Measurements from ENCODE around the gene WDR91.
A peak's percentile ranks its signal among the peaks of the same experiment; 100 is the strongest.

Gene WDR91

DNA sequence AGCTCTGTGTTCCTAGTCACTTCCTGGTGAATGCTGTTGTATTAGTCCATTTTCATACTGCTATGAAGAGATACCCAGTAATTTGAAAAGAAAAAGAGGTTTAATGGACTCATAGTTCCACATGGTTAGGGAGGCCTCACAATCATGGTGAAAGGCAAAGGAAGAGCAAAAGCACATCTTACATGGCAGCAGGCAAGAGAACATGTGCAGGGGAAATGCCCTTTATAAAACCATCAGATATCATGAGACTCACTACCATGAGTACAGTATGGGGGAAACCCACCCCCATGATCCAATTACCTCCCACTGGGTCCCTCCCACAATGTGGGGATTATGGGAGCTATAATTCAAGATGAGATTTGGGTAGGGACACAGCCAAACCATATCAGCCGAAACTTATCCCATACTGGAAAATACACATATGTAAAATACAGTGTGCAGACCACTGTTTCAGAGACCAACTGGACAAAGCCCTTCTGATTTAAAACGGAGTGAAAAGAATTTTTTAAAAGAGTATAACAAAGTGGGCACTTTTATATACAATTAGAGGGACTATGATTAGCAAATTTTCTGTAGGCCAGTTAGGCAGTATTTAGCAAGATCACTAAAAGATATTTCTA is 48.8 kb downstream of the WDR91 start:
- DNase-seq (no peak), ATAC-seq (replicated peaks) (no peak)
- peaks cover 55 to 88% of the 10 kb centered on the region in 2 donors for H3K36me3 Mint-ChIP-seq
- H3K27ac Mint-ChIP-seq, result peak overlapping the region; percentile 94
- peaks cover 9% of the 10 kb centered on the region in 2 donors for H3K9me3 Mint-ChIP-seq
- H3K4me1 Mint-ChIP-seq, result peaks cover 45 to 89% of the 10 kb centered on the region in 2 donors
- no peaks in the 10 kb centered on the region for H3K27me3 Mint-ChIP-seq
- H3K4me3 Mint-ChIP-seq, result peak overlapping the region in 1 of 2 donors; percentile 59

DNA sequence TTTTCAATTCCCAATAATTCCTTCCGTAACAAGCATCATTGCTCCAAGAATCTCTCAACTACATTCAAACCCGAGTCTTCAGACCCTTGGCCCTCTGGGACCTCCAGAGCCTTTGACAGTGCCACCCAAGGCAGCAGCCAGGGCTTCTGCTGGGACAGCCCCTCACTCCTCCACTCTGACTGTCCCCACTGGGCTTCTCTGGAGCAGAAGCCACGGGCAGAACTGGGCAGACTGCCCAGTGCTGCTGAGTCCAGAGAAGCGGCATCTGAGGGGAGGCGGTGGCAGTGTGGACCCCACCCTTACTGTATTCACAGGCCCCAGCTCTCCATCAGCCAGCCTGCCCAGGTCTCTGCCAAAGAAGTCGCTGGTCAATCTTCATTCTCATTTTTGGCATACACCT is 49.7 kb downstream of the WDR91 start:
- Mint-ChIP-seq H3K27ac (peak overlapping the region; percentile 94), H3K36me3 (peaks cover 58 to 88% of the 10 kb centered on the region in 2 donors), H3K4me1 (peaks cover 43 to 86% of the 10 kb centered on the region in 2 donors), H3K27me3 (no peaks in the 10 kb centered on the region), H3K4me3 (peak overlapping the region; percentile 59 to 67), H3K9me3 (peaks cover 14 to 18% of the 10 kb centered on the region in 2 donors)
- peak in 1 of 2 donors; percentile 51 for ATAC-seq (replicated peaks)
- DNase-seq, result no peak

DNA sequence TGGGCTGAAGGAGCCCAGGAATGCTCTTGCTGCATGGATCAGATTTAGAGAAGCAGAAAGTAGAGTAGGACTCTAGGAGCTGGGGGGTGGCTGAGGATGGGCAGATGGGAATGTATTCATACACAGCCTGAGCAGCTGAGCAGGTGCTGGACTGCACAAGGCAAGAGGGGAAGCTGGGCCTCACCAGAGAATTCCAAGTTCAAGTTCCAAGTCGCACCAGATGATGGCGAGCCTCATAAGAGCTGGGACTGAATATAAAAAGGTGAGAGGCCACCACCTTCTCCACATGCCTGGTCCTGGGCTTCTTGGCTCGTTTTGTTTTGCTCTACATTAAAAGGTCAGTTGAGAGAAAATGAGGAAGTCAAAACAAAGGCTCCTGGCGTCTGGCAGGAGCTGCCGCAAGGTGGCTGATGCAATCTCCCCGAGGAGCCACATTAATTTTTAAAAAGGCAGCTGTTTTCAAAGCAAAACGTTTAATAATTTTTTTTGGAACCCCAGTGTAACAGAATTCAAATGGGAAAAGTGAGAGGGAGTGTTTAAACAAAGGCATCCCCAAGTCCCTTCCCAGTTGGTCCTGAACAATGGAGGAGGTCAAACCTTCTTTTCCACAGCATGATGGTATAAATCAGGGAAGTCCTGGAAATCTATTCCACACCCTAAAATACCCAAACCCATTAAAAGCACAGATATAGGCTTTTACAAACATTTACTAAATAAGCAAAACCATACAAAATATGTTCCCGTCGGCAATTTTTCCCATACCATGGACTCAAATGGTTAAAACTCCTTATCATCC is 50.3 kb downstream of the WDR91 start:
- Mint-ChIP-seq H3K36me3 (peaks cover 58 to 88% of the 10 kb centered on the region in 2 donors), H3K4me1 (peaks cover 39 to 80% of the 10 kb centered on the region in 2 donors)
- ATAC-seq (replicated peaks), result peak; percentile 77 to 83

DNA sequence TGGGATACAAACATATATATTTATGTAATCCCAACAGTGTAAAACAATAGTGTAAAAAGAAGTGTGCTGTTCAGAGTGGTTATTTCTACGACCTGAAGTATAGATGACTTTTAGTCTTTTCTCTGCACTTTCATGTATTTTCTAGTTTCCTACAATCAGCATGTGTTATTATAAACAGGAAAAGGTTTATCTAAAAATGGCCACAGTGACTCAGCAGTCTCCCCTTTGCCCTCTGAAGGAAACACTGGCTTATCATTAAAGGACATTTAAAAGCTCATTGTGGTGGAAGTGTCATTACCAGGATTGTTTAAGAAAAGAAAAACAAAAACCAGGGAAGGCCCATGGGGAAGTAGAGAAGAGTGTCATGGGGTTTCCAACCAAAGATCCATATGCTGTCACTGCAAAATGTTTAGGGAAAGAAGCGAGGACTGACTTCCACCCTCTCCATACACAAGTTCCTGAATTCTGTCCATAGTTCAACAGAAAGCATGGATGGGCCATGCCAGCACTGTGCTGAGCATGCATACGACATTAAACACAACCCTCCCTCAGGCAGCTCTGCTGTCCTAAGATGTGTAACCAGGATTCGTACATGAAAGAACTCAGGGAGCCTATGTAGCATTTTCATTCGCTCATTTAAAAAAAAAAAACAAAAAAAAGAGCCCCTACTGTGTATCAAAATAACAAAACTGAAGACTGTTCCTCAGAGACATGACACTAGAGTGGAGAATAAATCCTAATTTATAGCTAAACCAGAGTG is 51.0 kb downstream of the WDR91 start:
- no peaks in the 10 kb centered on the region for H3K27me3 Mint-ChIP-seq
- peaks cover 21% of the 10 kb centered on the region in 2 donors for H3K9me3 Mint-ChIP-seq
- H3K4me1 Mint-ChIP-seq, result peaks cover 35 to 73% of the 10 kb centered on the region in 2 donors
- H3K36me3 Mint-ChIP-seq, result peaks cover 63 to 85% of the 10 kb centered on the region in 2 donors
- H3K27ac Mint-ChIP-seq, result peak overlapping the region; percentile 94
- peak overlapping the region; percentile 70 to 72 for H3K4me3 Mint-ChIP-seq
- ATAC-seq (replicated peaks) (peak; percentile 28 to 43), DNase-seq (no peak)

More for the DNA sequence above, 50.3 kb downstream of the WDR91 start:
- Mint-ChIP-seq H3K9me3 (peaks cover 19 to 21% of the 10 kb centered on the region in 2 donors), H3K27ac (peak overlapping the region; percentile 94), H3K4me3 (peak overlapping the region; percentile 70 to 72), H3K27me3 (no peaks in the 10 kb centered on the region)
- DNase-seq, result no peak

DNA sequence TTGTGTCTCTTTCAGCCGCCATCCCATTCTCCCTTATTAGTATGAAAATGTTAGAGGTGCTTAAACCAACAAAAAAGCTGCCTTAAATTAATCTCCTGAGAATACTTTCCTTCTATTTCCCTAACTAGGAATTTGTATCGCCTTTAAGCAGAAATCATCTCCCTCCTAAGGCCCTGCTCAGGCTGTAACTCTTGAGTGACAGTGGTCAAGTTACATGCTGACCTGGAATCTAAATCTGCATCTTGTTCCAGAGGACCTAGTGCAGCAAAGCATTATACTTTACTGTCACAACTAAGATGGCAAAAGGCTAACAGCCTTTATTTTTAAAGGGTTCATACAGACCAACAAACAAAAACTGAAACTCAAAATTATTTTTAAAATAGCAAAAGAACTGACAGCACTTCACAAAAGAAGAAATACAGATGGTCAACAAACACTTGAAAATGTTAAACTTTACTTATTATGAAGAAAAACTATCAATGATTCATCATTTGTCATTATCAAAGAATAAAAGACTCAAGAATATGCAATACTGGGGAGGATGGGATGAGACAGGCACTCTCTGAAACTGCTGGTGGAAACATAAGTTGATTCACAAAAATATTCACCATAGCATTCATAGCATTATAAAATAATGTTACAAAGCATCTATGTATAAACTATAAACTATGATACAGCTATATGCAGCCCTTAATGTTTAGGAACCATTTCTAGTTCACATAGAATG is 51.8 kb downstream of the WDR91 start:
- Mint-ChIP-seq H3K9me3 (peaks cover 23 to 29% of the 10 kb centered on the region in 2 donors), H3K27ac (peak overlapping the region; percentile 53), H3K4me3 (no peak overlapping the region), H3K36me3 (peaks cover 66 to 85% of the 10 kb centered on the region in 2 donors), H3K27me3 (no peaks in the 10 kb centered on the region), H3K4me1 (peaks cover 37 to 71% of the 10 kb centered on the region in 2 donors)
- ATAC-seq (replicated peaks), result no peak
- DNase-seq, result no peak

DNA sequence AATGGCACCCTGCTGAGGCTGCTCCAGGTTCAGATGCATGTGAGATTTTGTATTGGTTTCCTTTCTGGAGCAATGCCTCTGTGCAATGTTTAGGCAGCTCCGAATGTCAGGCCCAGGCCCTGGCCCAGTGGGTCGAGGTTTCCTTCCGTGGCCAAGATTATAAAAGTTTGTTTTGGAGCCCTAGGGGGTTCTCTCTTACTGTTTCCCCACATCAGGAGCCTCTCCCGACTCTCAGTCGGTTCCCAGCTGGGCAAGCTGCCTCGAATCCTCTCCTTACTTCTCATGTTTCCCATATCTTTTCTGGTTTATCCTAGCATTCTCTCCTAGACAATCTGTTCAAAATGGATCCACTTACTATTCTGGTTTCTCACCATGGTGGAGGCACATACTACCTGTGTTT is 52.5 kb downstream of the WDR91 start:
- Mint-ChIP-seq H3K36me3 (peaks cover 66 to 85% of the 10 kb centered on the region in 2 donors), H3K9me3 (peaks cover 24 to 35% of the 10 kb centered on the region in 2 donors), H3K4me1 (peaks cover 40 to 71% of the 10 kb centered on the region in 2 donors), H3K27ac (peak overlapping the region; percentile 17), H3K4me3 (no peak overlapping the region), H3K27me3 (no peaks in the 10 kb centered on the region)
- ATAC-seq (replicated peaks) (no peak), DNase-seq (no peak)

DNA sequence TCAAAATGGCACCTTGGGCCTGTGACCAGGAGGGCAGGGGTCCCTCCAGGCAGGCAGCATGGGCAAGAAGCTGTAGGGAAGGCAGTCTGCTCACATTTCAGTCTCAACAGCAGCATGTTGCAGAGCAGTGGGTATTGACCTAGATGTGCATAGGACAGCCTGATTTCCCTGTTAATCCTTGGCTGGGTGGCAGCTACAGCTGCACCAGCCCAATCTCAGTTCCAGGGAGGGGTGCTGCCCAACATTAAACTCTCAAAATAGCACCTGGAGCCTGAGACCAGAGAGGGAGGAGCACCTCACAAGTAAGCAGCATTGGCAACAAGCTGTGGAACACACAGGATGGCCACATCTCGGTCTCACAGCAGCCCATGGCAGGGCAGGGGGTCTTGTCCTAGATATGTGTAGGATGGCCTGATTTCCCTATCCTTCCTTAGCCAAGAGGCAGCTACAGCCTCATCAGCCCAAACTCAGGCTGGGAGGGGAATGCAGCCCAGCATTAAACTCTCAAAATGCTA is 53.1 kb downstream of the WDR91 start:
- Mint-ChIP-seq H3K27ac (no peak overlapping the region), H3K4me3 (no peak overlapping the region), H3K36me3 (peaks cover 71 to 89% of the 10 kb centered on the region in 2 donors), H3K27me3 (no peaks in the 10 kb centered on the region), H3K9me3 (peaks cover 24 to 38% of the 10 kb centered on the region in 2 donors), H3K4me1 (peaks cover 42 to 72% of the 10 kb centered on the region in 2 donors)
- ATAC-seq (replicated peaks), result no peak
- no peak for DNase-seq

DNA sequence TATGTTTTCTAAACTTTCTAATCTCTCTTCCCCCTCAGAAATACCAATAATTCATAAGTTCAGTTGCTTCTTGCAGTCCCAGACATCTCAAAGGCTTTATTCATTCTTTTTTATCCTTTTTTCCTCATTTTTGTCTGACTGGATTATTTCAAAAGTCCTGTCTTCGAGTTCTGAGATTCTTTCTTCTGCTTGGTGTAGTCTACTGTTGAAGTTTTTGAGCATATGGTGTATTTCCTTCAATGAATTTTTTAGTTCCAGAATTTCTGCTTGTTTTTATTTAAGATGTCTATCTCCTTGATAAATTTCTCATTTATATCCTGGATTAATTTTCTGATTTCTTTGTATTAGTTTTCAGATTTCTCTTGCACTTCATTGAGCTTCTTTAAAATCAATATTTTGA is 55.0 kb downstream of the WDR91 start:
- Mint-ChIP-seq H3K4me1 (peaks cover 44 to 77% of the 10 kb centered on the region in 2 donors), H3K27me3 (no peaks in the 10 kb centered on the region), H3K9me3 (peaks cover 22 to 33% of the 10 kb centered on the region in 2 donors), H3K27ac (no peak overlapping the region), H3K36me3 (peaks cover 66 to 82% of the 10 kb centered on the region in 2 donors), H3K4me3 (peak overlapping the region in 1 of 2 donors; percentile 33)
- DNase-seq (no peak), ATAC-seq (replicated peaks) (no peak)

DNA sequence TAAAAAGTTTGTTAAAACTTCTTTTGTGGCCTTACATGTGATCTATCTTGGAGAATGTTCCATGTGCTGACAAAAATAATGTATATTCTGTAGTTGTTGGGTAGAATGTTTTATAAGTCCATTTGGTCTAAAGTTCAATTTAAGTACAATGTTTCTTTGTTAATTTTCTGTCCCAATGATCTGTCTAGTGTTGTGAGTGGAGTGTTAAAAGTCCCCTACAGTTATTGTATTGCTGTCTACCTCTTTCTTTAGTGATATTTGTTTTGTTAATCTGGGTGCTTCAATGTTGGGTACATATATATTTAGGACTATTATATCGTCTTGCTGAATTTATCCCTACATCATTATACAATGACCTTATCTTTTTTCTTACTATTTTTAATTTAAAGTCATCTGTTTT is 56.6 kb downstream of the WDR91 start:
- H3K9me3 Mint-ChIP-seq, result peaks cover 22 to 33% of the 10 kb centered on the region in 2 donors
- H3K4me1 Mint-ChIP-seq, result peaks cover 43 to 77% of the 10 kb centered on the region in 2 donors
- H3K27me3 Mint-ChIP-seq, result no peaks in the 10 kb centered on the region
- H3K36me3 Mint-ChIP-seq, result peaks cover 68 to 77% of the 10 kb centered on the region in 2 donors
- H3K27ac Mint-ChIP-seq, result no peak overlapping the region
- H3K4me3 Mint-ChIP-seq, result no peak overlapping the region
- no peak for DNase-seq
- ATAC-seq (replicated peaks), result no peak

DNA sequence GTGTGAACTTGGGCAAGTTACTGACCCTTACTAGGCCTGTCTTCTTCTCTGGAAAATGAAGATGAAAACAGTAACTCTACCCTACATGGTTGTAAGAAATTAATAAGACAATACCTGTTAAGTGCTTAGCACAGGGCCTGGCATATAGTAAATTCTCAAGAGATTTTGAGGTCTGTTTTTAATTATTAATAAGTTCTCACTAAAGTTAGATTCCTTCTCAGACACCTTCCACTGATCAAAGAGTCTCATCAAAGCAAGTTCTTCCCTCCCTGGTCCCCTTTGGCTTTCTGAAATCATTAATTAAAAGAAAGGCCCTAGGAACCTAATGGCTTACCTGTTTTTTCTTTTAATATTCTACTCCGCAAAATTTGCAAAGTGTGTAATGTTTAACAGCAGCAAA is 58.9 kb downstream of the WDR91 start:
- Mint-ChIP-seq H3K4me3 (peak overlapping the region in 1 of 2 donors; percentile 48), H3K9me3 (peaks cover 20 to 33% of the 10 kb centered on the region in 2 donors), H3K27me3 (no peaks in the 10 kb centered on the region), H3K27ac (peak overlapping the region; percentile 81), H3K4me1 (peaks cover 47 to 70% of the 10 kb centered on the region in 2 donors), H3K36me3 (peaks cover 54 to 56% of the 10 kb centered on the region in 2 donors)
- ATAC-seq (replicated peaks) (no peak), DNase-seq (no peak)

DNA sequence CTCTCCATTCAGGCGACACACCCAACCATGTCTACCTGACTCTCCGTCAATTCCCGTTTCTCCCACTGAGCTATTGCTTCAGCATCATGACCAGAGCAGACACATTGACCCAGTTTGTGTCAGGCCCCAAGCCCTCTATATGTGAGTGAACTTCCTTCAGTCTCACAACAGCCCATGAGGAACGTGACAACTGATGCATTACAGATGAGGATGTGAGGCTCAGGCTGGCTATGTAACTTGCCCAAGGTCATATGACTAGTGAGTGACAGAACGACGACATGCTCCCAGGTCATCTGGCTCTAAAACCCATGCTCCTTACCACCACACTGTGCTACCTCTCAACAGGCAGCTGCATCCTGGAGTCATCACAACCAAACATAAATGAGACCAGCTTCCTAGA is 59.8 kb downstream of the WDR91 start:
- peak; percentile 38 for DNase-seq
- peak; percentile 54 to 63 for ATAC-seq (replicated peaks)

DNA sequence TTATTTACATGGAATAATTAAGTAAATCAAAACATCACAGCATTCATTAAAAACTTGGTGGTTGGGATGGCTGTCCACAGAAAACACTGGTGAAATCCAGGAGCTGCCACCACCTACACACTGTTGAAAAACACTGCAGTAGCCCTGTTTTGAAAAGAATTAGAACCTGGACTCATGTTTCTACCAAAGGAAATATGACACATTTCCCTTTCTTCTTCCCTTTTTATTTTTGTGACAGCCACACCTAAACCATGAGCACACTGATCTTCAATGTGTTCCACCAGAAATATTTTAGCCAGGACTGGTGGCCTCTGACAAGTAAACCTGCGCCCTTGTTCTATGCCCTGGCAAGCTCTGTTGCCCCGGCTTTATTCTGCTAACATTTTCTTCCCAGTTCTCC is 60.2 kb downstream of the WDR91 start:
- peaks cover 41 to 43% of the 10 kb centered on the region in 2 donors for H3K36me3 Mint-ChIP-seq
- no peak for ATAC-seq (replicated peaks)
- H3K4me3 Mint-ChIP-seq, result peak overlapping the region; percentile 54 to 62
- peaks cover 47 to 78% of the 10 kb centered on the region in 2 donors for H3K4me1 Mint-ChIP-seq
- peaks cover 9 to 25% of the 10 kb centered on the region in 2 donors for H3K9me3 Mint-ChIP-seq
- H3K27me3 Mint-ChIP-seq, result no peaks in the 10 kb centered on the region
- peak overlapping the region; percentile 75 for H3K27ac Mint-ChIP-seq
- DNase-seq, result no peak

More for the DNA sequence above, 59.8 kb downstream of the WDR91 start:
- Mint-ChIP-seq H3K36me3 (peaks cover 45 to 47% of the 10 kb centered on the region in 2 donors), H3K4me3 (peak overlapping the region; percentile 54 to 62), H3K9me3 (peaks cover 12 to 28% of the 10 kb centered on the region in 2 donors), H3K27ac (peak overlapping the region; percentile 75), H3K27me3 (no peaks in the 10 kb centered on the region), H3K4me1 (peaks cover 46 to 74% of the 10 kb centered on the region in 2 donors)

DNA sequence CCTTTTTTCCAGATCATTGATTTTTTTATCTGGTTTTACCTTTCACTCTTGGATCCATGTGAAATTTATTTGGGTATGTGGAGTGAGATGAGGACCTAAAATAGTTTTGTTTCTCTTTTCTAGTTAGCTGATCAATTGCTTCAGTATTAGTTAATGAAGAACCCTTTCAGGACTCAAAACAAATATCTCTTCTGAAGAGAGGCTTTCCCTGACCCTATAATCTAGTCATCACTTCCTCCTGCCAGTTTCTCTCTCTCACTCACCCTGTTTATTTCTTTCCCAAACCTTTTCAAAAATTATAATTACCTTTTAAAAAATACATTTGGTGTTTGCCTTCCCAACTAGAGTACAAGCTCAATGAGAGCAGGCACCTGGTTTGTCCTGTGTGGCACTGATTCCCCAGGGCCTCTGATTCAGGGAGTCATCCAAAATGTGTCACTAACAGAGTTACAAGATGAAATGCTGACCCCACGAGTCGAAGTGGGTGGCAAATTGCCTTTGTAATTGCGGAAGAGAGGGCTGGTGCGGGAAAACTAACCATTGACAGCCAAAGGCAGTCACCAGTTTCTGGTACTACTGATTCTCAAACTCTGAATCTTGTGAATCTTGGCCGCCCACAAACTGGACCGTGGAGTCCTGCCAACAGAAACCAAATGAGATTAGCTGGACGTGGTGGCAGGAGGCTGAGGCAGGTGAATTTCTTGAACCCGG is 61.1 kb downstream of the WDR91 start:
- Mint-ChIP-seq H3K4me1 (peaks cover 50 to 85% of the 10 kb centered on the region in 2 donors), H3K27ac (peak overlapping the region; percentile 89), H3K36me3 (peaks cover 34 to 36% of the 10 kb centered on the region in 2 donors), H3K4me3 (peak overlapping the region; percentile 56 to 86), H3K27me3 (no peaks in the 10 kb centered on the region), H3K9me3 (peaks cover 9 to 21% of the 10 kb centered on the region in 2 donors)
- ATAC-seq (replicated peaks) (no peak), DNase-seq (no peak)

All from stimulated activated naive B cell treated with anti-CD40 and anti-IgM and Interleukin-4, amounts not matched to agents 10 μg/mL and 1 μg/mL and 100 μg/mL, for 72 hours (primary cell).